Lower leg skin (tissue), 4 donors: ENCODE results near the gene ZIC3. TPM values are rescaled to one million over a fixed set of nuclear protein-coding genes. Genes with fewer than 3 reads are reported as not detected.

Experiments used
- DNase-seq, 2 donors: peaks; one replicate each; pipeline ENCODE4 v3.0.0-alpha.2; 2019; ENCODE audit warnings: low spot score in 2 of 2
- H3K4me3 ChIP-seq: fragments of 200-600 bp; sonication (generic); 2 replicates; pipeline ENCODE4 v1.5.1; 2017; ENCODE audit warnings: mild to moderate bottlenecking, low read depth; ENCODE audit not compliant: poor library complexity, severe bottlenecking
- CTCF ChIP-seq, 3 donors: fragments of 450-650 bp; IDR thresholded peaks; one replicate each; pipeline ENCODE4 v1.5.1; 2016; ENCODE audit warnings: antibody characterized with exemption in 3 of 3, mild to moderate bottlenecking in 3 of 3, moderate library complexity in 2 of 3
- POLR2A ChIP-seq, 2 donors: fragments of 450-650 bp; IDR thresholded peaks; one replicate each; pipeline ENCODE4 v1.6.1; 2016 to 2017; ENCODE audit warnings: antibody characterized with exemption in 2 of 2, mild to moderate bottlenecking in 1 of 2, moderate library complexity in 1 of 2
- WGBS, 2 donors: methylation state at CpG; one replicate each; pipeline ENCODE4 v1.1.5; 2018; 5-methylcytosine and 5-hydroxymethylcytosine counted together
- intact Hi-C: fragments of 100-400 bp; cut with DNase I; formaldehyde crosslinking; loops from one replicate; pipeline ENCODE4 v1.15.0; 2023; ENCODE audit warnings: low total_unique reads
- total RNA-seq, 4 donors: library from RNA; depleted of rRNA; stranded (reverse); fragments of >200 nt; gene quantifications; one replicate each; pipeline ENCODE4 v1.1.0, GENCODE V29; 2016

The ZIC3 gene
- total RNA-seq, 4 donors from 2014 or later = not detected

GRCh38 chrX:137563681-137564651, 2.0 kb upstream of the ZIC3 start:
- DNase-seq = no peak
- 27 to 36% methylated on average over 31 to 37 of the region's 37 CpGs for WGBS, 2 donors
- intact Hi-C loops = no loop called here

GRCh38 chrX:137565318-137565904, 516 bp upstream of the ZIC3 start:
- WGBS, 2 donors = 27 to 34% methylated on average over 8 to 48 of the region's 54 CpGs
- no peak for DNase-seq
- intact Hi-C loops = no loop called here
- H3K4me3 ChIP-seq = peak overlapping the region; percentile 12
- TF ChIP-seq CTCF (IDR thresholded peaks at IDR 0.05) (no peak), POLR2A (IDR thresholded peaks at IDR 0.05) (no peak)

More at GRCh38 chrX:137563681-137564651, 2.0 kb upstream of the ZIC3 start:
- TF ChIP-seq POLR2A (IDR thresholded peaks at IDR 0.05) (no peak), CTCF (IDR thresholded peaks at IDR 0.05) (no peak)
- no peak overlapping the region for H3K4me3 ChIP-seq

- TF ChIP-seq POLR2A (IDR thresholded peaks at IDR 0.05) (no peak), CTCF (IDR thresholded peaks at IDR 0.05) (no peak)
- no peak for DNase-seq
- intact Hi-C loops = no loop called here
- 0 to 45% methylated on average over 9 to 78 of the region's 82 CpGs for WGBS, 2 donors
- H3K4me3 ChIP-seq = no peak overlapping the region
Observed at GRCh38 chrX:137566746-137567679, 1.1 kb downstream of the ZIC3 start.

GRCh38 chrX:137567682-137568232, 1.8 kb downstream of the ZIC3 start:
- intact Hi-C loops = no loop called here
- H3K4me3 ChIP-seq = no peak overlapping the region
- WGBS, 2 donors = 4 to 28% methylated on average over 18 to 36 of the region's 36 CpGs
- DNase-seq = no peak
- TF ChIP-seq CTCF (IDR thresholded peaks at IDR 0.05) = no peak

- intact Hi-C loops = no loop called here
- TF ChIP-seq CTCF (IDR thresholded peaks at IDR 0.05) (no peak), POLR2A (IDR thresholded peaks at IDR 0.05) (no peak)
- DNase-seq = no peak
- 5 to 30% methylated on average over 18 to 41 of the region's 53 CpGs for WGBS, 2 donors
- no peak overlapping the region for H3K4me3 ChIP-seq
Observed at GRCh38 chrX:137568741-137569469, 3.0 kb downstream of the ZIC3 start.
